TTC549 (cell line): ENCODE results near the gene NDRG3.

Experiments
- FAIRE-seq: peaks from 2 replicates; lab custom pipeline; 2012; peaks lifted over from hg19 to GRCh38; lab: Jason Lieb, UNC

NDRG3 gene

GRCh38 chr20:36606158-36607066 lies 139.5 kb downstream of the NDRG3 start:
- FAIRE-seq, result no peak

DNA sequence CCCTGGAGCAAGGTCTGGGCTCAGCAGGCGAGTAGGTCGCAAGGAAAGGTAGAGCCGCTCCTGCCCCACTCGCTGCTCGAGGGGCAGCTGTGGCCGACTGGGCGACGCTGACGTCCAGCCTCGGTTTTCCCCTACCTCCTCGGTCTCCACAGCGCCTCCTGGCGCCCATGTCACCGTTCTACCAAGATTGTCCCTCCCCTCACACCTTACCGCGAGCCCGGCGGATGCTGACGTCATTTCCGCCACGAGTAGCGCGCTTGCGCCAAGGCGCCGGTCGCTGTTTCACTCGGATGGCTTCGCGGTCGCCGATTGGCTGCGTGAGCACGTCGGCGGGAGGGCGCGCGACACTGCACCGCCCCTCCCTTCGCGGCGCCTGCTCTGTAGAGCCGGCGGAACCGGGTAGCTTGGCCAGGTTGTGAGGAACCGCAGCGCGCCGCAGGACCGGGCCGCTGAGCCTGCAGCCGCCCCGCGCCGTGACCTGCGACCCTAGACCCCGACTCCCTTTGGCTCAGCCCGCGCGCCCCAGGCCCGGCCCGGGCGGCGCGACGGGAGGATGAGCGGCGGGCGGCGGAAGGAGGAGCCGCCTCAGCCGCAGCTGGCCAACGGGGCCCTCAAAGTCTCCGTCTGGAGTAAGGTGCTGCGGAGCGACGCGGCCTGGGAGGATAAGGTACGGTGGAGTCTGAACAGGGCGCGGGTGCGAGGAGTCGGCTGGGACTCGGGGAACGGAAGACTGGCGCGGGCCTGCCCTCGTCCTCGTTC lies 140.3 kb downstream of the NDRG3 start, which contains the start of gene RAB5IF:
Gene RAB5IF, plus strand, starts transcription at position 381 of the 759 bp plus-strand sequence. Its CDS starts 173 bp downstream, at position 554.
- peak; percentile 84 for FAIRE-seq

- no peak for FAIRE-seq
Observed at GRCh38 chr20:36604952-36605398, 140.9 kb downstream of the NDRG3 start.
